ENCODE data around the gene SF3B6.

- TF ChIP-seq CTCF (IDR thresholded peaks at IDR 0.05) (peak; percentile 95 to 99 (median 97)), POLR2A (IDR thresholded peaks at IDR 0.05) (peak; percentile 65 to 72)
Measured at GRCh38 chr2:24084386-24085199, 8.5 kb upstream of the SF3B6 start, which contains the start of gene TP53I3.

Data from tibial nerve (tissue), 3 donors.